Measurements from ENCODE around the gene CHST8.

GRCh38 chr19:33705860-33706259 is 84.1 kb downstream of the CHST8 start:
- TF ChIP-seq CTCF (IDR thresholded peaks at IDR 0.05) (no peak), POLR2A (IDR thresholded peaks at IDR 0.05; ENCODE audit: low read depth) (no peak), POLR2AphosphoS5 (IDR thresholded peaks at IDR 0.05) (no peak), EP300 (IDR thresholded peaks at IDR 0.05) (no peak)
